CD1c-positive myeloid dendritic cell (primary cell): ENCODE data around the gene CACNA2D3.

Experiments
- DNase-seq: peaks from one replicate; pipeline ENCODE4 v3.0.0-alpha.2; 2016; ENCODE audit errors: extremely low spot score

CACNA2D3 gene

DNA sequence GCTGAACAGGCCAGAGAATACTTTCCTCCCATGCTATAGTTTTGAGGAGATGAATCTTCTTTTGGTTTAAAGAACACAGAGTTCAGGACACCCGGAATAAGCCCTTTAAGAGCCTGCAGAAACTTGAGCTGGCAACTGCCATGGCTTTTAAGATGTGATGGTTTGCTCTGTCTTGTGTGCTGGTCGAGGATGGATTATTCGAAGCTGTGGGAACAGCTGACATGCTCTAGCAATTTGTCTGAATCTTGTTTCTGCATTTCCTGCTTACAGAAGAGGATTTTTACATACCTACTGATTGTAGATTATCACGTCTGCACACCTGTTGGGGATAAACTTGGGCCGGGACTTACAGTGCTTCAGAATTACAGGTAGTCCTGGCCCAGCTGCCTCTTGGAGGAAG is 408.6 kb downstream of the CACNA2D3 start:
- DNase-seq, result no peak

DNA sequence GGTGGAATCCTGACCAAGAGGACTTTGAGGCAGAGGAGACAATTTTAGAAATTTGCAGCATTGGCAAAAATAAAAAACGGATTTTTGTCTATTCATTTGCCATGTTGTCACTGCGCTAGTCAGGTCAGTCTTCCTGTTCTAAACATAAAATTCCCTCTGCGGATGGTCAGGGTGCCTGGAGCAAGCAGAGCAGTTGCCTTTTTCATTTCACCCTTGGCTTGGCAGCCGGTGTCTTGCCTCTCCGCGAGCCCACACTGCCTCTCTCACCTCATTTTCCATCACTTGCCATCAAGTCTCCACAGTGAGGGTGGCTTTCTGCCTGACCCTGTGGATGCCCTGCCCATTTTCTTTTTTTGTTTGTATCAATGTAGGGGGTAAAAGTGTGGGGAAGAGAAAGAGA is 409.4 kb downstream of the CACNA2D3 start:
- DNase-seq, result no peak

DNA sequence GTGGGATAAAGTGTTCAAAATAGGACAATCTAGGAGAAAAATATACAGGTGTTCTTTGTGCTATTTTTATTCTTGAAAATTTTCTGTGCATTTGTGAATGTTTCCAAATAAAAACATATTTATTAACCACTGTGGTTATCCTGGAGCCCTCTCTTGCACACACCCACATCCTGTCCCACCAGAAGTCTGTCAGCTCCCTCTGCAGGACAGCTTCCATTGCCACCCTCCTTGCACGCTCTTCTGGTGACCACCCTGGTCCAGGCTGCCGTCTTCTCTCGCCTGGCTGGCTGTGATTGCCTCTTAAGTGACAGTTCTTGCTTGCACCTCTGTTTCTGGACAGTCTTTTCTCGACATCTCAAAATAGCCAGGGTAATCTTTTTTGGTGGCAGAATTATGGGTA is 411.5 kb downstream of the CACNA2D3 start:
- no peak for DNase-seq

DNA sequence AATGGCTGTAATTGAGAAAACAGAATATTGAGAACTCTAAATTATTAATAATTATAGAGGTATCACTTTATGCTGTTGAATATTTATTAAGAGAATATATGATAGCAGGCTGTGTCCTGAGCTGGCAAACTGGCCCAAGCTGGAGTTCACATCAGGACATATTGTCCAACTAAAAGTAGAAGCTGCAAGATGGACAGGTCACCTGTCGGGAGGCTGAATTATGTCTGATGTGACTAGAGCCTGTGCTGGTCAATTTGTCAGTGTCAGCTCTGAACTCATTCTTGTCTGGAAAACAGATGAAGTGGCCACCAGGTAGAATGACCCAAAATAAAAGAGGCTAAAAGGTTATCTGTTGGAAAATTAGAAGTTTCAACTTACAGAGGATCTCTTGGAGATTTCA is 413.3 kb downstream of the CACNA2D3 start:
- DNase-seq, result no peak

DNA sequence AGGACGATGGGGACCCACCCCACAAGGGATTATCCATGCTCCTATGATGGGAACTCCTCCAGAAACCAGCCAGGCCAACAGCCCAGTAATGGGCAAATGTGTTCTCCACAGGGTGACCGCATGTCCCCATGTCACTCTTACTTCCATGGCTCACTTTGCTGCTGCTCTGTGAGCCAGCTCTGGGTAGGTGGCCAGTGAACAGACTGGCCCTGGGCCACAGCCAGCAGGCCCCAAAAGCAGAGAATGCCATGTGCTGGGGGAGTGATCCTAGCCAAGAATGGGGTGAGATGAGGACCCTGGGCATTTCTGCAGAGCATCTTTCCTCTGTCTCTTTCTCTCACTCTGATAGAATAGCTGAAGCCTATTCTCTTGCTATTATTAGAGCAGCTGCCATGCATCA is 414.1 kb downstream of the CACNA2D3 start:
- DNase-seq, result no peak

DNA sequence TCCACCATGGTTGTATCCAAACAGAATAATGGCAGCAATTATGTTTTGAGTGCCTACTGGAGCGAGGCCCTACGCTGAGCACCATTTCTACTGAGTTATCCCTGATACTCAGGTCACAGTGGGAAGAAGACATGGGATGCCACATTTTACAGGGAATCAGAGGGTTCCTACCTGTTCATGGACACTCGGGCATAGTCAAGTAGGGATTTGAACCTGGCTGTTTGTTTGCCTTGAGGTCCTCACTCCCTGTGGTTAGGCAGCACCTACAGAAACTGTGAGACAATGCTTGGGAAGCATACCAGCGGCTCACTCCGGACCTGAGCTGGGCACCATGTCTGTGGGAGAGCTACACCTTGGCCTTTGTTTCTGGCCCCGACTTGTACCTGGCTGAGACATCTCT is 415.2 kb downstream of the CACNA2D3 start:
- DNase-seq, result no peak

DNA sequence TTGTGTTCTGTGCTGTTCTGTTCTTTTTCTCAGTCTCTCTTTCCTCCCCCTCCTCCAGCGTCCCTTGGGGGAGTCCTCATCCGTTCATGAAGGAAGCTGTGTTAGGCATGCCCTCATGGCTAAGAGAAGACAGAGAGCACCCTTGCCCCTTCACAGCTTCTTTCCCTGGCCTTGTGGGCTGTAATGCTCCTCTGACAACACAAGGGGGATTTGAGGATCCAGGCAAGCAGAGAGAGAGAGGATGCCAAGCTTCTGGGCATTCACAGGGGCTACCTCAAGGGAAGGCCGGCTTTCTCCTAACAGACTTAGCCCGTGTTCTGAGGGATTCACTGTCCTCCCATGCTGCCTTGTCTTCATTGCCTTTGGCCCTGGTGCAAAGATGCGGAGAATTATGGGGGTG is 416.0 kb downstream of the CACNA2D3 start:
- no peak for DNase-seq

DNA sequence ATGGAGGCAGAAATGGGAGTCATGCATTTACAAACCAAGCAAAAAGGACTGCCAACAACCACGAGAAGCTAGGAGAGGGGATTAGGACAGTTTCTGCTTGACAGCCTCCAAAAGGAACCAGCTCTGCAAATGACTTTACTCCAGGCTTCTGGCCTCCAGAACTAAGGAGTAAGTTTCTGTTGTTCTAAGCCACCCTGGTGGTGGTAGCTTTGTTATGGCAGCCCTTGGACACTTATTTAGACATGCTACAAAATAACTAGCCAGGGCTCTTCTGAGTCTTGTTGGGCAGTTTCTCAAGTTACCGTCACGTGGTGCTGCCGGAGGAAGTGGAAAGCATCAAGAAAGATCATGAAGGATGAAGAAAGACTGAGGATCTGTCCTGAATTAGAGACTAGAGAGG is 419.0 kb downstream of the CACNA2D3 start:
- no peak for DNase-seq

DNA sequence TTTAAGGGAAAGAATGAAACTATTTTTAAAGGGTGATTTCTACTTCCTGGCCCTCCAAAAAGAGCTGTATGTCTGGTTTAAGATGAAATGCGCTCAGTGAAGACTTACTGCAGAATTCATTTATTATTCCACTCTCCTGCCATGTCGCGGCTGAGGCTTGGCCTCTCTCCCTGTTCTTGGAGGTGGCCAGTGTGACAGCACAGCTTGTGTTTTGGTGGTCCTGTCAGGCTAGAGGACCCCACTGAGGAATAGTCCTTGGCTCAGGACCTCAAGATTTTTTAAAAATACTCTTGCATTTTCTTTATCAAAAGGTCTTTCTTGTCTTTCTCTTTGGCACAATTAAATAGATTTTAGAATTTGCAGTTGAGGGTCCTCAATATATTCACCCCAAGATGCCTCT is 421.1 kb downstream of the CACNA2D3 start:
- DNase-seq, result no peak

DNA sequence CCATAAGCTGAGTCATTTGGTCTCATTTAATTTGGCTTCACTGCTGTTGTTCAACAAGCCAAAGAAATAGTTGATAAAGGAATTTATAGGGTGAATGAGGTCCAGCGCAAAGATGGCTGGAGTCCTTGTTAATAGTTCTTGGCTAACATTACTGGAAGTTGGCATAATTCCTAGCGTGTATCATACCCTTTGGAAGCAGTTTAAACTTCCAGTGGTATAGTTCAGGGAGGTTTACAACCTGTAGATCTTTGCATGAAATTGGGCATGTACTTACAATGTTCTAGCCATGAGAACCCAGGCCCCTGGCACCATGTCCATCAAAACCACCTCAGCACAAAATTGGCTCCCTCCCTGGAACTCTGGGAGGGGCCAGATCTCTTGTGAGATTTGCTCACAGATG is 424.7 kb downstream of the CACNA2D3 start:
- DNase-seq, result no peak

DNA sequence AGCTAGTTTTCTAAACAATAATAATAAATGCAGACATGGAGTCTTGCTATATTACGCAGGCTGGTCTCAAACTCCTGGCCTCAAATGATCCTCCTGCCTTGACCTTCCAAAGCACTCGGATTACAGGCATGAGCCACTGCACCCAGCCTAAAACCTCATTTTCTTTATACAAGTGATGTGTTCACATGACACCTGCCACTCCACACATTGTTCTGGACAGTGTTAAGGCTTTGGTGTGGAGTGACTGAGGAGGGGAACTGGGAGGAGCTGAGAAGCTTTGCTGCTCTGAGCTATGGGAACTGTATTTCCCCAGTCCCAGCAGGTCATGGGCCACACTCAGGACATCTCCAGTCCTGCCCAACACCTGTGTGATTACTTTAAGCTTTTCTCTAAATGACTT is 425.5 kb downstream of the CACNA2D3 start:
- no peak for DNase-seq

DNA sequence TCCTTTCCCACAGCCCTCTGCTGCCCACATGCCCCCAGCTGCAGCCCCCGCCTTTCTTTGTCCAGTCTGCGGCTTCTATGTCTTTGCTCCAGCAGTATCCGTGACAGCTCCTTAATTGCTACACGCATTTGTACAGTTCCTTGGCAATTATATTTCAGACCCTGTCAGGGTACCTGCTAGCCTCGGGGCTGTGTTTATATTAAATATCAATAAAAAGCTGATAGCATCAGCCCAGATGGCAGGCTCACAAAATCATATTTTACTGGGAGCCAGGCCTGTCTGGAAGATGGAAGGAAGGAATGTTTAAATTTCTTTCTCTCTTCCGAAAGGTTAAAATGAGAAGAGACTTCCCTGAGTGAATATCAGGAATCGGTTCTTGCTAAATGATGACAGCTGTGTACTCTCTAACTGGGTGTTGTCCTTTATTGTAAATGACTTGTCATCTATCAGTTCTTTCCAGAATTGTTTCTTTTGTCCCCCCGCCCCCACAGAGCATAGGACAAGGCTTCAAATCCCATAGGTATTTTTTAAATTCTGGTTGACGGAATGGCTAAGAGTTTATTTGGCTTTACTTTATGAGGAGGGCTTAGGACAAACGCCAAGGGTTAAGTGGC is 427.4 kb downstream of the CACNA2D3 start:
- no peak for DNase-seq

DNA sequence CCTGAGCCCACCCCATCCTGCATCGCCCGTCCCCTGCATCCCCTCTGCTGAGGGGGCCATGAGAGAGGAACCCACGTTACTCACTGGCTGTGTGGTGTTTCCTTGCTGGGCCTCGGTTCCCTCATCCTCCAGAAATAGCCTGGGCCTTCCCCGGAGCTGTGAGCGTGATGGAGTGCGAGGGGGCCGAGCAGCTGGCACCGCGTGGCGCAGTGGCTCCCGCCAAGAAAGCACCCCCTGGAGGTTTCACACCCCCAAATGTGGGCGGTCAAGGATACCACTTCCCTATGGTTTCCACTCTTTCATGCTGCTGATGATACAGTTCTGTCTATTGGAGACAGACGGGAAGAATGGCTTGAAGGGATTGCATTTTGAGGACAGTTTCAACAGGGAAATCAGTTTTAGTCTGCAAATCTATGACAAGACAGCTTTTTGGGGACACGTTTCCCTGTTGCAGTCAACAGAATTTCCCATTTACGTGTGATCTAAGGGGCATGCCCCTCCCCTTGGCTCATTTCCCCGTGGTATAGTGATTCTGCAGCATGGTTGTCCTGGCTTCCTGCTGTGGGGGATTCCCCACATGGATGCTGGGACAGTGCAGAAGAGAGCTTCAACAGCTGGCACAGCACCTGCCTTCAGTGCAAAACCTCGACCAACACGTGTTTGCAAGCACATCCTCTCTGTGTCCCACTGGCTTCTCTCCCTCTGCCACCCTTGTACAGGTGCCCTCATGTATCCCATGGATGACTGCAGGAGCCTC is 428.0 kb downstream of the CACNA2D3 start:
- no peak for DNase-seq

DNA sequence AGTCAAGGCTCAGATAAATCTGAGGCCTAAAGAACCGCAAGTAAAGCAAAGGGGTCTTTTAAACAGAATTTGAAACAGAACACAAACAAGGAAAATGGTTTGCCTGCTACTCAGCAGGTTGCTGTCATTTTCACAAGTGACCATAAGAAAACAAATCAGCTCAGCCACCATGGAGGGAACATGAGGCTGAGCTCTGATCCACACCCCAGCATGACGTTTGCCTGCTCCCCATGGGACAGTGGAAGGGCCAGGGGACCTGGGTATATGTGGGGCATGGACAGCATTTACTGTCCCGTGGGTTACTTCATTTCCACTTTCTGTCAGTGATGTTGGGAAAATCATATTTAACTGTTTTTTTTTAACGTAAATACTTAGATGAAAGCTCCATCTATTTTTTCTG is 434.3 kb downstream of the CACNA2D3 start:
- DNase-seq, result no peak

DNA sequence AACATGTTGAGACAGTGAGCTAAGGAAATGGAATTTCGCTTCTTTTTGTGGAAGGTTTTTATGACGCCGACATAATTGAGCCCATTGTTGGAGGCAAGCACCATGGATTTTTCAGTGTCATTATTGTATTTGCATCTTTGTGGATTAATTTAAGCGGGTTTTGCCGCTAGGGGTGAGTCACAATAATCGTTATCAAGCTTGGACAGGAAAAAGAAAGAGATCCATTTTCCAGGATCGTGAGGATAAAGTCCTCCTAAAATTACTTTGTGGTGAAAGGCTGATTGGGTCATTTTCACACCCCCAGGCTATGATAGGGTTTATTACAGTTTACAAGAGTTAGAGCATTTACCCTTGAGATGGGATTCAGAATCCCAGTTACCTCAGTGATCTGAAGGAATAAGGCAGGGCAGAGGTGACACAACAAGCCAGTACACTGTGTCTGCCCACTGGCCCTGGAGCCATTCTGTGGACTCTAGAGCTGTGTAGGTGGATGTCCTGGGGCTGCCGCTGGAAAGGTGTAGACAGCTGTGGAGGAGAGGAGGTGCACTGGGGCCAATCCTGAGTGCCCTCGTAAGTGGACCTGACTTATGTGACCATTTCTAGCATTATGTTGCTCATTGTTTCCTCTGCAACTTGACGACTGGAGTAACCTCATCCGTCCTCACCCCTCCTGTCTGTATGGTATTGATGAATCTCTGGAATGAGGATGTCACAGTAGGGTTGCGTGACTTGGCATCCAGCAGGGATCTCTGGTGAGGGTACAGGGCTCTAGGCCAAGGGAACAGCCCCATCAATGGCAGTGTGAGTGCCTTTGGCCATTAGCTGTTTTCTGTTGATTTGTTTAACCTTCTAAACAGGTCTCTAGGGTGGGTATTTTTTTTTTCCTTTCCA is 435.4 kb downstream of the CACNA2D3 start:
- no peak for DNase-seq

DNA sequence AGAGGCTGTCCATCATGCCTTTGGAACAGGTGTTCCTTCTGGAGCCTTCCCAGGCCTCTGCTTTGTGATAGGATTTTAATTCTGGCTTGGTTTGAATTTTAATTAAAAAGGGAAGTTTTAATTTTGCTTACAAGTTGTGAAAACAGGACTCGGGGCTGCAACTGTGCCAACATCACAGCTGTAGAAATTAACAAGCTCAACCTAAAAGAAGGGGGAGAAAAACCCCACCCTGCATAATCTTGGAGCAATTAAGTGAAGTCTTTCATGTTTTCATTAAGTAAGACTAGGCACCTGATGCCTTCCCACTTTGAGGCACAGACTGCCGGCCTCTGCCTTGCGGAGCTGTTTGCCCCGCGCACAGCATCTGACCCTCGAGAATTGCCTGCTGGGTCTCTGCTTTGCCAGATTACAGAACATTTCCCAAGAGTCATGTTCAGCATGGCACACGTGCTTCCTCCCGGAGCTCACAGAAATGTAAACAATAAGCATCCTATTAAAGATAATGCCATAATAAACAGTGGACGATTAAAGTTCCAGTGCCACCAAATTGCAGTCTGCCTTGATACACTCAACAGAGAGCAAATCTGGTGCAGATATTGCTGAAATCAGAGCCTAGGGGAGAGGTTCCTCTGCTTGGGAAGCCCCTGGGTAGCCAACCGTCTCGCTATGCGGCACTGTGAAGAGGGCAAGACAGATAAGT is 441.3 kb downstream of the CACNA2D3 start:
- DNase-seq, result no peak

DNA sequence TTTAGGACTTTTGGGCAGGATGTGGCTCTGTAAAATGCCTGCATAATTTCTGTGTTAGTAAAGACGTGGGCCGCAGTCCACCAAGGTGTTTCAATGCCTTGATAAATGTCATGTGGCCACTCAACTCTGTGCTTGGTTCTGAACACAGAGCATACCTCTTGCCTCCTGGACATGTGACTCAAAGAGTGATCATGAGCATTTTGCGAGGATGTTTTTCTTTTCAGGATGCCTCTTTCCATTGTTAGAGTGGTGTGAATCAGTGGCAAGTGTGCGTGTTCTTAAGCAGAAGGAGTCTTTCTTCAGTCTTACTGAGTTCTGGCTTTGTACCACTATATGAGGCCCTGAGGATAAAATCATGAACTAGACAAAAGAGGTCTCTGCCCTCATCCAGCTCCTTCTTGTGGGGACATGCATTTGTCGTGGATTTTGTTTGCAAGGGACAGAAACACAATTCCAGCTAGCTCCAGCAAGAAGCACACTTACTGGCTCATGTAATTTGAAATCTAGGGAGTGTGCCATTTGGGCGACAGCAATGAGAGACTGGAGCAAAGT is 442.1 kb downstream of the CACNA2D3 start:
- DNase-seq, result no peak

DNA sequence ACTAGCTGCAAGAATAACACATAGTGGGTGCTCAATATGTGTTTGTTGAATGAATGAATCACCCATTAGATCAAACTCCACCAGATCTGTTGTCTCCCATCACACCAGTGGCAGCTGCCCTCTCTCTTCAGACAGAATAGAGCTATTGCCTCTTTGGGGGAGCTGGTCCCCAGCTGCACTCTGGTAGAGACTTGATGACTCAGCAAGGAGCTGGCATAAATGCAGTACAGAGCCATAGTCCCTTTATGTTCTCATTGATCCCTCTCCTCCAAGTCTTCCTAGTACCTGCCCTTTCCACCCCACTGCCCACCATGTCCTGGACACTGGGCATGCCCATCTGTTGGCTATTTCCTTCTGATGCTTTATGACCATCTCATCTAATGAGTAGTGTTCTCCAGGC is 443.6 kb downstream of the CACNA2D3 start:
- no peak for DNase-seq

DNA sequence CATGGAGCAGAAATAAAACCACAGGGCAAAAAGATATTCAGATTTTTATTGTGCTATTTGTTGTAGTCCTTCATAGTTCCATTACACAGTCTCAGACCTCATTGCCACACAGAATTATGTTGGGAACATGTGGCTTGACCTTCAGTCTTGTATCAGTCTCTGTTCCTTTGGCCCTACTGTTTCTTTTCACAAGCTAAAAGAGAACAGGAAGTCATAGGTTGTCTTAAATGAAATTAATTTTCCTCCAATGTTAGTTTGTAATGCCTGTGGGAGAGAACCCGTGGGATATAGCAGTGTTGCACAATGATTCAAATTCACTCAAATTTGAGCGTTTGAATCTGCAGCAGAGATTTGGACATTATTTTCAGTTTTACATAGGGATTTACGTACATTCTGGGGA is 445.6 kb downstream of the CACNA2D3 start:
- DNase-seq, result no peak

DNA sequence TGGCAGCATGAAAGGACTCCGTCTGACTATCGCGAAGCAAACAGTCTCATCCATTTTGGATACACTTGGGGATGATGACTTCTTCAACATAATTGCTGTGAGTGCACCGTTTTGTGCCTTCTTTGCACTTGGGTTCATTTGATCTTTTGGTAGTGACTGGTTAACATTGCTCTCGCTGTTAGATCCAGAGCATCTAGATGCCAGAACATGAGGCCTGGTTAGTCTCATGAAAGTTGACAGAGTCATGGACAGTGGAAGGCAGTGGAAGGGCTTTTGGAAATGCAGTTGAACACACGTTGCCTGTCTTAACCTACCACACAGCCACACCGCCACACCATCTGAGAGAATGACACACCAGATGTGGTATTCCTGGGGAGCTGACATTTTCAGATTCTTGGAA is 447.7 kb downstream of the CACNA2D3 start:
- no peak for DNase-seq

DNA sequence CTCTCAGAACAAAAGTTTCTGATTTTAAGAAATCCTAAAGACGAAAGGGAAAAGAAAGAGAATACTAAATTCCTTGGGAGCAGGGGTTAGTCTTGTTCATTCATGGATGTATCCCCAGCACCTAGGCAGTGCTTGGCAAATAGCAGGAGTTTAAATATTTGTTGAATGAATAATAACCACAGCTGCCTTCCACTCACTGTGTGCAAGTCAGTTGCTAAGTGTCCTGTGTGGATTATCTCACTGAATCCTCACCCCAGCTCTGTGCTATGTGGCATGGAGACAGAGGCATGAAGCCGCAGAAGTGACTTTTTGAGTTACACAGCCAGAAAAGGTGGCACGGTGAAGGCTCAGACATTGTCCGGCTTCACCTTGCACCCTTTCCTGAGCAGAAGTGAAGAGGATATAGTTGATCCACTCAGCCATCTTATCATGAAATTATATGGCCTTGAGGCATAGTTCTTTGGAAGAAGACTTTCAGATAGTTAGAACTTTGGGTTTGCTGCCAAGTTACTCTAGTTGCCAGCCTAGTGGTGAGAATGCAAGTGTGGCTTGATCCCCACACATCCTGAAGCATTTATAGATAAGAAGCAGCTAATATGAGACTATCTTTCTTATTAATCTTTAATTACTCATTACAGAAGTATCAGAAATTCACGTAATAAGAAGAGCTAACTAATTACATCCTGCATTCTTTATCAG is 450.0 kb downstream of the CACNA2D3 start:
- no peak for DNase-seq
